NB4 (cell line): ENCODE measurements around the gene SLC18A3.

Source experiments
- DNase-seq: peaks from one replicate; pipeline ENCODE4 v3.0.0; 2010; ENCODE audit warnings: low read depth
- H3K4me3 ChIP-seq: one replicate; pipeline ENCODE4 v1.5.1; 2011; ENCODE audit warnings: mild to moderate bottlenecking, low read depth, low read length, moderate library complexity
- MYC ChIP-seq: IDR thresholded peaks from 2 replicates; pipeline ENCODE4 v1.6.1; 2011; ENCODE audit warnings: low read depth, low read length
- POLR2A ChIP-seq: IDR thresholded peaks from 2 replicates; pipeline ENCODE4 v1.6.1; 2011; ENCODE audit warnings: mild to moderate bottlenecking; ENCODE audit not compliant: insufficient read length; ENCODE audit errors: extremely low read depth
- TF ChIP-seq, protein P1 (sequence below): IDR thresholded peaks from 2 replicates; pipeline ENCODE4 v1.6.1; 2011; ENCODE audit warnings: low read depth, low read length
- TF ChIP-seq, protein P2 (sequence below): IDR thresholded peaks from one replicate; pipeline ENCODE4 v1.5.1; 2012; ENCODE audit warnings: low read depth, low read length

SLC18A3 gene

DNA sequence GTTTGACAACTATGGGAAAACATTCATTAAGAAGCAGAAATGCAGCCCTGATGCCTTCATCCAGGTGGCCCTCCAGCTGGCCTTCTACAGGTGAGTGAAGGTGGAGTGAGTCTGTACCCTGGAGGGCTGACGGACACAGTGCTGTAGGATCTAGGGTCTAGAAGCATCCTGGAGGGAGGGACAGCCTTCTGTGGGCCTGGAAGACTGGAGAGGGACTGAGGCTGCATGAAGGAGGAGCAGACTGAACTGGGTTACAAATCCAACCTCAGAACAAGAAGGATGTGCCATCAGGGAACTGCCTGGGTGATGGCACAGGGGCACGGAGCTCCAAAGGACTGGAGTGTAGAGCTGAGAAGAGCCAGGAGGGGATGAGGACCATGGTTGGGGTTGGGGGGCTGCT is 41.8 kb downstream of the SLC18A3 start:
- H3K4me3 ChIP-seq: no peak overlapping the region
- DNase-seq: no peak
- TF ChIP-seq POLR2A (no peak), MYC (no peak)
- TF ChIP-seq, protein P1, sequence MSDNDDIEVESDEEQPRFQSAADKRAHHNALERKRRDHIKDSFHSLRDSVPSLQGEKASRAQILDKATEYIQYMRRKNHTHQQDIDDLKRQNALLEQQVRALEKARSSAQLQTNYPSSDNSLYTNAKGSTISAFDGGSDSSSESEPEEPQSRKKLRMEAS: no peak
- TF ChIP-seq, protein P2, sequence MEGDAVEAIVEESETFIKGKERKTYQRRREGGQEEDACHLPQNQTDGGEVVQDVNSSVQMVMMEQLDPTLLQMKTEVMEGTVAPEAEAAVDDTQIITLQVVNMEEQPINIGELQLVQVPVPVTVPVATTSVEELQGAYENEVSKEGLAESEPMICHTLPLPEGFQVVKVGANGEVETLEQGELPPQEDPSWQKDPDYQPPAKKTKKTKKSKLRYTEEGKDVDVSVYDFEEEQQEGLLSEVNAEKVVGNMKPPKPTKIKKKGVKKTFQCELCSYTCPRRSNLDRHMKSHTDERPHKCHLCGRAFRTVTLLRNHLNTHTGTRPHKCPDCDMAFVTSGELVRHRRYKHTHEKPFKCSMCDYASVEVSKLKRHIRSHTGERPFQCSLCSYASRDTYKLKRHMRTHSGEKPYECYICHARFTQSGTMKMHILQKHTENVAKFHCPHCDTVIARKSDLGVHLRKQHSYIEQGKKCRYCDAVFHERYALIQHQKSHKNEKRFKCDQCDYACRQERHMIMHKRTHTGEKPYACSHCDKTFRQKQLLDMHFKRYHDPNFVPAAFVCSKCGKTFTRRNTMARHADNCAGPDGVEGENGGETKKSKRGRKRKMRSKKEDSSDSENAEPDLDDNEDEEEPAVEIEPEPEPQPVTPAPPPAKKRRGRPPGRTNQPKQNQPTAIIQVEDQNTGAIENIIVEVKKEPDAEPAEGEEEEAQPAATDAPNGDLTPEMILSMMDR: no peak

DNA sequence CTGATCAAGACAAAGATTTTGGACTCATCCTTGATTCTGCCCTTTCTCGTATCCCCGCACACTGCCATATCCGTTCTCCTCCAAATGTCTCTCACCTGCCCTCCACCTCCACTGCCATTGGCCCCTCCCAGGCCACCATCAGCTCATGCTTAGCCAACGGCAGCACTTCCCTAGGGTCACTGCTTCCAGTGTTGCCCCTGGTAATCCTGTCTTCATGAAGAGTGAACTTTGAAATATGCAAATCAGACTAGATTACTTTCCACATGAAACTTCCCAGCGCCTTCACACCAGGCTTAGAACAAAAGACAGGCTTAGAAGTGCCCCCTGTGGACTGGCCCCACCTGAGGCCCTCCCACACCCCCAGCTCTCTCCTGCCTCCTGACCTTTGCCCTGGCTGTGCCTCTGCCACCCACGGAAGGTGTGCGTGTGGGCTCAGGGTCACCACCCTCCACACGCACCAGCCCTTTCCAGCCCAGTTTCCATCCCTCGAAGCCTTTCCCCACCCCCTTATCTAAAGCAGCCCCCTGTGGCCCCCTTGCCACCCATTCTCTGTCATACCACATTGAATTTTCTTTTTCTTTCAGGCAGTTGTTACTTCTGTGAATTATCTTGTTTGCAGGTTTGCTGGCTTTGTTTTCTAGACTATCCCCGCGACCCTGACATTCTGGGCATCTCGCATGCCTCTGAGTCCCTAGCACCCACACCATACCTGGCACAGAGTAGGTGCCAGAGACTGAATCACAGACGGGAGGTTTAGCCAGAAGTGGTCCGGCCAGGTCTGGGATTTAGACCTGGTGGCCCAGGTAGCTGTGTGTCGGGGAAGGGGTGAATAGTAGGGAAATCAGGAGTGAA is 42.5 kb downstream of the SLC18A3 start:
- DNase-seq: no peak
- no peak for TF ChIP-seq POLR2A
- TF ChIP-seq, protein P2: no peak
- TF ChIP-seq, protein P1: no peak
- no peak for TF ChIP-seq MYC
- no peak overlapping the region for H3K4me3 ChIP-seq

DNA sequence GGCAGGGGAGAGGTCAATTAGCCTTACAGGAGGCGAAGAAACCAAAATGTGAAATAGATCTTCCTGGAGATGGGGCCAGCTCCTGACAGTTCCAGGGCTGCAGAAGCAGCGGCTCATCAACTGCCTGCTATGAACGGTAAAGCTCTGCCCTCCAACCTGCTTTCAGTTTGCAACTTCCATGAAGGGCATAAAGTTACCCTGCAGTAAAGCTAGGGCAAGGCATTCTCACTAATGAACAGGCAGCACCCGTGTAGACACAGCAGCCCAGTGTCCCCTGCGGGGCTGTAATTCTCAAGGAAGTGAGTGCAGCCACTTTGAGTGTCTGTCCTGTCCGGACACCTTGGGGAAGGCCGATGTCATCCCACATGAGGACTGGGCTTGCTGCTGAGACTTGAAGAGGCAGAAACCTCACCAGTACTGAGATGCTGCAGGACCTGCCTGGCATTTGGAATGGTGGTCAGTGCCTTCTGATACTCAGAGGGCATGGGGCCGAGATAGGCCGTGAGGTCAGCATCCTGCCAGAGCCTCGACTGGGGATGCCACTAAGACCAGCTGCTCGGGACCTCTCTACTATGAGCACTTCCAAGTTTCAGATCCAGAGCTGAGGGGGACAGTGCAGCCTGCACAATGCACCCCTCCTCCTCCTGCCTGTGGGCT is 43.3 kb downstream of the SLC18A3 start:
- no peak overlapping the region for H3K4me3 ChIP-seq
- no peak for DNase-seq
- TF ChIP-seq, protein P1: no peak
- no peak for TF ChIP-seq POLR2A
- TF ChIP-seq MYC: no peak
- TF ChIP-seq, protein P2: no peak

DNA sequence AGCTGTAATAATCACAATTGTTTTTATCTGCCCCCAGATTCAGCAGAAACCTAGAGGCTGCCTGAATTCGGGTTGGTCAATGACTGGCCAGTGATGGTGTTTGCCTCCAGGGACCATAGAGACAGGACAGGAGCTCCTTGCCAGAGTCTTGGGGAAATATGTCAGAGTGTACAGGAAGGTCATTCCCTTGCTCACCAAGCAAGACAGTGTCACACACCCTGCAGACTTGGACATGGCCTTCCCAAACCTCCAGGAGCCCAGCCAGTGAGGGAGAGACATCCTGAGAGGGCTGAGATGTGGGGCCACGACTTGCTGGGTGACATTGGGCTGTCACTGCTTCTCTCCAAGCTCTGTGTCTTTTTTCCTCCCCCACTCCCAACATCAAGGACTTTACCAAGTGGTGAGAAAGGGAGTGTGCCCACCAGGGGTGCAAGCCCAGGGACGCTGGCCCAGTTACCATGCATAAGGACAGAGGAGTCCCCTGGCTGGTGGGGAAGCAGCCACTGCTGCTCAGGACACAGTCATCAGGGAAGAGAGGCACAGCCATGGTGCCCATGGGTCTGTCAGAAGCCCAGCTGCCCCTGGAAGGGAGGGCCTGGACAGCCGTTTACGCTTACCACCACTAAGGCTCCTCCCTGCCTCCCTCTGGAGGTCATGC is 44.1 kb downstream of the SLC18A3 start:
- DNase-seq: no peak
- TF ChIP-seq, protein P1: no peak
- TF ChIP-seq MYC (no peak), POLR2A (no peak)
- TF ChIP-seq, protein P2: no peak
- no peak overlapping the region for H3K4me3 ChIP-seq

DNA sequence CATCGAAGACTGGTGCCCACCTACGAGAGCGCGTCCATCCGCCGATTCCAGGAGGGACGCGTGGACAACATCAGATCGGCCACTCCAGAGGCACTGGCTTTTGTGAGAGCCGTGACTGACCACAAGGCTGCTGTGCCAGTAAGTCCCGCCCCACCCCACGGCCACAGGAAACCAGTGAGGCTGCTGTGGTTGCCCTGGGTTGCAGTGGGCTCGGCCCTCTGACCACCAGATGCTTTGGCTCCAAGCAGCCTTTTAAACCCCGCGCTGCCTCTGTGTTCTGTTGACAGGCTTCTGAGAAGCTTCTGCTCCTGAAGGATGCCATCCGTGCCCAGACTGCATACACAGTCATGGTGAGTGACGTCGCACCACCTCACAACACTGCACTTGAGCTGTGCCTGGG is 45.0 kb downstream of the SLC18A3 start:
- DNase-seq: peak; percentile 53
- TF ChIP-seq MYC: no peak
- TF ChIP-seq, protein P1: no peak
- TF ChIP-seq POLR2A: no peak
- TF ChIP-seq, protein P2: no peak
- H3K4me3 ChIP-seq: no peak overlapping the region
